Activated CD8-positive, alpha-beta memory T cell treated with anti-CD3 and anti-CD28 coated beads for 24 hours (primary cell): ENCODE results near the gene SLC22A5.
A peak's percentile ranks its signal among the peaks of the same experiment; 100 is the strongest.
"Not testable (repeated sequence)": the region's sequence is repeated elsewhere in the genome, so short reads cannot be mapped to it uniquely, and the experiment has no call there.

ENCODE experiments used
- DNase-seq: peaks from one replicate; pipeline ENCODE4 v3.0.0-alpha.2; 2020

The SLC22A5 gene

DNA sequence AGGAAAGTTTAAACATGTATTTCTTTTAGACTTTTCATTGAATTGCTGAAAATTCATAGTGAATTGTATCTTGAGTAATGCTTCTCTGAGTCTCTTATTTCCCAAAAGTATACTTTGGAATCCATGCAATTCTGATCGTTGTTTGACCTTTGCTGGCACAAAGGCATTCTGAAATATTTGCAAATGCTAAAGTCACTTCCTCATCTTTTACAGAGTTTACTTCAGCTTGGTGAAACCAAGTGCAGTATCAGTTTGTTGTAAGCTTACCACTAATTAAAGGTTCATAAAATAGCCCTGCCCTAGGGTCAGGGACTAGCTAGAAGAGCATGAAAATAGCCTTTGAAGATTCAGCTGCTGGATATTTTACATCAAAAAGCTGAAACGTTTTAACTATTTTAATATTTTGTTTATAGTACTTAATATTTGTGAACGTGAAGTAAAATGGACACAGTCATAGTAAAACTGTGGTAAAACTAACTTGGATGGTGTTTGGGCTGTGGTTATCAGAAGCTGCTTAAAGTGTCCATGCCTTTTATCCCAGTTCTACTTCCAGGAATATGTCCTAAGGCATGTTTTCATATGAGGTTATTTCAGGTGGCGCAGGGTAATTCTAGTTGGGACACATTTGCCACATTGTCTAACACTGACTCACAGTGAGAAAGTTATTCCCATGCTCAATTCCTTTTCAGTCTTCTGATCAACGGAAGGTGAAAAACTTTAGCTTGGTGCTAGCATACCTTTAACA, 45.3 kb downstream of the SLC22A5 start:
- no peak for DNase-seq

DNA sequence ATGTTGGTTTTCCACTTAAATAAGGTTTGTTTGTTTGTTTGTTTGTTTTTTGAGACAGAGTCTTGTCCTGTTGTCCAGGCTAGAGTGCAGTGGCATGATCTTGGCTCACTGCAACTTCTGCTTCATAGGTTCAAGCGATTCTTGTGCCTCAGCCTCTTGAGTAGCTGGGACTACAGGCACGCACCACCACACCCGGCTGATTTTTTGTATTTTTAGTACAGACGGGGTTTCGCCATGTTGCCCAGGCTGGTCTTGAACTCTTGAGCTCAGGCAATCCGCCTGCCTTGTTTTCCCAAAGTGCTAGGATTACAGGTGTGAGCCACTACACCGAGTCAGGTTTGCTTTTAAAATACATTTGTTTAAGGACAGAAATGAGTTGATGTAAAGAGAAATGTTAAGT, 46.0 kb downstream of the SLC22A5 start:
- not testable (repeated sequence) for DNase-seq

DNA sequence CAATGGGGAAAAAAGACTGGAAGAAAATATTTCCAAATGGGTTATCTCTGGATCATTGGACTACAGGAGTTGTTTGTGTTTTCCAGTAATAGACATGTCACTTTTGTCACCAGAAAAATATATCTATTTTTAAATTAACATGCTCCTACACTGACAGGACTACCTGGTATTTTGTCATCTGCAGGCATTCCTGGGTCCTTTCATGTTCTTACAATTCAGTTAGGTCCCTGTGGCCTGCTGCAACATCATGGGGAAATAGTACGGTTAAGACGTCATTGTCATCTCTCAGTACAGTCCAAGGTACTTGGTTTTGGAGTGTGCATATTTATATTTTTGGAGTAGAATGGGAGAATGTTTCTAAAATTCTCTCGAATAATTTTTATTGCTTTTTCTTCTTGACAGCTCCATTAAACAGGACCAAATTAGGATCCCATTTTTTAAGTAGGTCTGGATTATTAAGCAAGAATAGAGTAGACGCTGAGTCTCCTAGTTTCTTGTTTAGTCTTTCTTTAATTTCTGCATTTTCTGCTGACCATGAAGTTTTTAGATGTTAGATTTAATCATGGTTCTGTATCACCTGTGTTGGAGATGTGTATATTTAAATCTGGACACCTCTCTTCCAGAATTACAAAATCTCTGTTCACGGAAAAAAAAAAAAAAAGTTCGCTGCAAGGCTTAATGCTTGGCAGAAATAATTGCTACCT, 46.9 kb downstream of the SLC22A5 start:
- DNase-seq = no peak

DNA sequence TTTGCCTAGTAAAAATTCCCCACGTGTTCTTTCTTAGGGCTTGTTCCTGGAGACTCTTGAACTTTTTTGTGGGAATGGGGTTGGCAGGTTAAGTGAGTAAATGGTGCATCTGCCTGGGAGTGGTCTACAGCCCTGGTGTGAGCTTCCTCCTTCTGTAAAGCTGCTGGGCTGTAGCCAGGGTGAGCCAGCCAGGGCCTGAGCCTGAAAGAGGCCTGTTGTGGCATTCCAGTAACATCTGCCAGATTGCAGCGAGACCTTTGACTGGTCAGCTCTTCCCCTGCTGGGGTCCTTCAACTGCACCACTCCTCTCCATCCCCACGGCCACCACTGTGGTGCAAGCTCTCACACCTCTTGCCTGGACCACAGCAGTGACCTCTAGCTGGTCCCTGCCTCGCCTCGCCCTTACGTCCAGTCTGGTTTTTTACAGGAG, 47.5 kb downstream of the SLC22A5 start:
- no peak for DNase-seq

DNA sequence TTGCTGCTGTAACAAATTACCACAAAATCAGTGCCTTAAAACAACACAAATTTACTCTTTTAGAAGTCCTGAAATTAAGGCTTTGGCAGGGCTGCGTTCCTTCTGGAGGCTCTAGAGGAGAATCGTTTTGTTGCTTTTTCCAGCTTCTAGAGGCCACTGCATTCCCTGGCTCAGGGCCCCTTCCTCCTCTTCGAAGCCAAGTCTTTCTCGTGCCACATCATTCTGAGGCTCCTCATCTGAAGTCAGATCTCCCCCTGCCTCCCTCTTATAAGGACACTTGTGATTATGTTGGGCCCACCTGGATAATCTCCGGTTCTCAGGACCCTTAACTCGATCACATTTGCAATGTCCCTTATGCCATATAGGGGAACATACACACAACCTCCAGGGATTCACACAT, 48.0 kb downstream of the SLC22A5 start:
- DNase-seq = no peak

DNA sequence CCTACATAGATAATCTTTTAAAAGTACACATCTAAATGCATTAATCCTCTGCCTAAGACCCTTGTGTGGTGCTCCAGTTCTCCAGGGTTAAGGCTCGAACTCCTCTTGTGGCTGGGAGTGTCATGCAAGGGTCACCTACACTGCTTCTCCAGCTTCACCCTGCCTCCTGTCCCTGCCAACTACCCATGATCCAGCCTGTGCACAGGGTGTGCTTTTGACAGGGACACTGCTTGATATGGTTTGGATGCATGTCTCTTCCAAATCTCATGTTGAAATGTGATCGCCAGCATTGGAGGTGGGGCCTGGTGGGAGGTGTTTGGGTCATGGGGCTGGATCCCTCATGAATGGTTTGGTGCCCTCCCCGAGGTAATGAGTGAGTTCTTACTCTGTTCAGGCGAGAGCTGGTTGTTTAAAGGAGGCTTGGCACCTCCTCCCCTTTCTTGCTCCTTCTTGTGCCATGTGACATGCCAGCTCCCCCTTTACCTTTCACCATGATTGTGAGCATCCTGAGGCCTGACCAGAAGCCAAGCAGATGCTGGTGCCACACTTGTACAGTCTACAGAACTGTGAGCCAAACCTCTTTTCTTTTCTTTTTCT, 48.5 kb downstream of the SLC22A5 start:
- no peak for DNase-seq

DNA sequence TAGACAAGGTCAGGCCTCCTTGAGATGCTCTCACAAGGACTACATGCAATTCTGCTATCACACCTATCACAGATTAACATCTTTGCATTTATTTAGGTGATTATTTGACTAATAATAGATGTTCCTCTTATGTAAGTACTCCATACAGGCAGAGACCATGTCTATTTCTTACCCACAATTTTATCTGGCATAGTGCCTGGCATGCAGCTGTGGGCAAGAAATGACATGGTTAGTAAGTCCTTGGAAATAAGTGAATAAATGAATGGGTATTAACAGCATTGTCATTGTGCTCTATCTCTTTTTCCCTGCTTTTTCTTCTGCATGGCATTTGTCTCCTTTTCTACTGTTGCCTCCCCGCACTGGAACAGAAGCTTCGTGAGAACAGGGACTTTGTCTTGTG, 49.4 kb downstream of the SLC22A5 start:
- DNase-seq = no peak

DNA sequence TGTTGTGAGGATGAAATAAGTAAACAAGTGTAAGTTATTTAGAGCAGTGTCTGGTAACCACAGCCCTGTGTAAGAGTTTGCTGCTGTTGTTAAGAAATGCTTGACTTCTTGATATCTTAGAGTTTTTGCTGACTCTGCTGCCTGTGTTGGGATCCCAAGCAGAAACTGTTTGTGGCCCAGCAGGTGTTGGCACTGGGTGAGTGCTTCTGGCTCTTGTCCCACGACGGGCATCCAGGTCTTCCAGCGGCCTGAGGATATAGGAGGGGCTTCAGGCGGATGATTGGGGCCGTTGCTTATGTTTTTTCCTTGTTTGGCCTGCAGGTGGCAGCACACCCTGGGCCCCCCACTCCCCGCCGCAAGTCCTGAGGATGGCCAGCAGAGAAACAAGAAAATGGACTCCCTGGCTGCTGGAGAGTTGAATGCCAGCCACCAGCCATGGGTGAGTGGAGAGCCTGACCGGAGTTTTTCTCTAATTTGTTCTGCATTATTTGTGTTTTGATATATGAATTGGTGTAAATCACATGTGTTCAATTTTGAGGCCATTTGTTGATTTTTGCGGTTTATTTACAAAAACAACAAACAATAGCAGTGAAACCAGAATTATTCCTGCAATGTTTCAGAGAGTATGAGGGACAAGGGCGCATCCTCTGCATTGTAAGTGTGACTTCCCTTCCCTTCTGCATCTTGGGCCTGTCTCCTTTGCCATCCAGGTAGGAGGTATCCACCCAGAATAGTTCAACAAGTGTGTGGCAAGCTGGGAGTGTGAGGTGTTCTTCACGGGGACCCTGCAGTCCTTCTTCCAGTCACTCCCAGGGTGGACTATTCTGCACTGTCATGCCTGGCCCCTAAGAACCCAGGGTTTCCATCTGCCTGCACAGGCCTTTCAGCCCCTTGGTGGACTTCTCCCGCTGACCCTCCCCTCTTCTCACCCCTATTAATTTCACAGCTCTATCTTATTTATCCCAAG, 50.3 kb downstream of the SLC22A5 start:
- DNase-seq = peak; percentile 85

DNA sequence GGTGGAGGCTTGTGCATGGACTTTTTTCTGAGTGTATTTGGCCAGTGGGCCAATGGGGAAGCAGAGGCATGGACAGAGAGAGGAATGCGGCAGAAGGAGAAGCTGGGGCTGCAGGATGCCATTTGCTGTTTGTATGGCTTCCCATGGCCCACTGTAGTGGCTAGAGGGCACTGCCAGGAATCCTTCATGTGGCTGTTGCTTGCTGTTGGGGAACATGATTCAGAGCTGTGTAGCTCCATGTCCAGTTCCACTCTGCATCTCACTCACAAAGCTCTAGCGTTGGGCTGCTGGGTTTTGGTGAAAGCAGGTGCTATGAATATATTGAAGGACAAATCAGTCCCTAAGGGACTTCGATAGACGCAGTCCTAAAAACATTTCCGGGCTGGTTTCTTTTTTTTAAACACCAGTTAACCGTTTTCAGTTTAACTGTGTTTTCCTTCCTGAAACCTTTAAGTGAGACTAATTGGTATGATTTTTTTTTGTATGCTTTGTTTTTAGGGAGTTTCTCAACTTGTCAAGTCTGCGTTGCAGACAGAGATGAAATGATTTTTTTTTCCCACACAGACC, 51.3 kb downstream of the SLC22A5 start:
- peak; percentile 65 for DNase-seq

DNA sequence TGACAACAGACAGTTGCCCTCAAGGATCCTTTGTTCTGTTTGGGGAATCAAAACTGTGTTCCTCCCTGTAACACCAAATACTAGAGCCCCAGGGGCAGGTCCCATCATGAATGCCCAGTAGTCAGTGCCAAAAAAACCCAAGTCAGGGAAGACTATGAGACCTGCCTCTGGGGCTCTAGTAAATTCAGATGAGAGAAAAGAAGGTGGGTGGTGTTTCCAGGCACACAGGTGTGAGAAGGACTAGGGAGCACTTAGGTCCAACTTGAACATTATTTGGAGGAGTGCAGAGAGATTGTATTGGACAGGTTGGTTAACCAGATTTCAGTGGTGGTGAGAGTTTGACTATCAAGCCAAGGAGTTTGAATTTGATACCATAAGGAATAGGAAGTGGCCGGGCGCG, 52.0 kb downstream of the SLC22A5 start:
- DNase-seq = no peak

DNA sequence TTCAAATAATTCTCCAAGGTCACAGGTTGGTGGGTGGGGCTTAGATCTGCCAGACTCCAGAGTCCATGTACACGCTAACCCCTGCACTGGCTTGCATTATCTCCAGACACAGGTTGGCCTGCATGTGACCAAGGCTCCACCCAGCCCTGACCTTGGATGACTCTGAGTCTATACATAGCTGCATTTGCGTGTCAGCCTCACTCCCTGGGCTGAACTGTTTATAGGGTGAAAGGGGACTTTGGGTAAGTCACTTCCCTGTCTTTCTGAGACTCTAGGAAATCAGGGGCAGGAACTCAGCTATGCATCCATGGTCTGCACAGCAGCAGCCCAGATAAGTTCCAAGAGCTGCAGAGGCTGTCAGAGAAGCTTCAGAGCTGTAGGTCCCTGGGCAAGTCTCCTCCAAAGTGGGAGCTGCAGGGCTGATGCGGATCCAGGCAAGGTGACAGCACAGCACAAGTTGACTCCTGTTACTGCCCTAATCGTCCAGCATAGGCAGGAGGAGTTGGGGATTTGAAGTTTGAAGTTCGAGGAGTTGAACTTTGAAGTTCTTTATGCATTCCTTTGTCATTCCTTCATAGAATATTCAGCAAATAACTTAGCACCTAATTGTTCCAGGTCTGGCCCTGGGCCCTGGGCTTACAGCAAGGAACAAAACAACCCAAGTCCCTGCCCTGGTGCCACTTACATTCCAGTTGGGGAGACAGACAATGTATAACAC, 53.4 kb downstream of the SLC22A5 start:
- no peak for DNase-seq

DNA sequence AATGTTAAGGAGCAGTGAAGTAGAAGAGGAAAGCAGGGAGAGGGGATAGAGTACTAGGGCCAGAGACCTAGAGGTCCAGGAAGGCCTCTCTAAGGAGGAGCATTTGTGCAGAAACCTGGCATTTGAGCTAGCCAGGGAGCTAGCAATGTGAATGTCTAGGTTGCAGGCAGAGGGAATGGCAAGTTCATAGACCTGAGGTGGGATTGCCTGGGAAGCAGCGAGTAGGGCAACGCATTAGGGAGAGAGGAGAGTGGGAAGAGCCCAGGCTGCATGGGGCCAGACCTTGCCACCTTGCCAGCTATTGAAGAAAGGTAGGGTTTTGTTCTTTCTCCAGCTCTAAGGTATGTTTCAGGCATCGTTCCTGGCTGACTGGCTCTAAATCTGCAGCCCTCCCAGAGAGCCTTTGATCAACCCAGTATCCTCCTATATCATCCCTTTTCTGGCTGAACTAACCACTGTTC, 54.0 kb downstream of the SLC22A5 start:
- no peak for DNase-seq

DNA sequence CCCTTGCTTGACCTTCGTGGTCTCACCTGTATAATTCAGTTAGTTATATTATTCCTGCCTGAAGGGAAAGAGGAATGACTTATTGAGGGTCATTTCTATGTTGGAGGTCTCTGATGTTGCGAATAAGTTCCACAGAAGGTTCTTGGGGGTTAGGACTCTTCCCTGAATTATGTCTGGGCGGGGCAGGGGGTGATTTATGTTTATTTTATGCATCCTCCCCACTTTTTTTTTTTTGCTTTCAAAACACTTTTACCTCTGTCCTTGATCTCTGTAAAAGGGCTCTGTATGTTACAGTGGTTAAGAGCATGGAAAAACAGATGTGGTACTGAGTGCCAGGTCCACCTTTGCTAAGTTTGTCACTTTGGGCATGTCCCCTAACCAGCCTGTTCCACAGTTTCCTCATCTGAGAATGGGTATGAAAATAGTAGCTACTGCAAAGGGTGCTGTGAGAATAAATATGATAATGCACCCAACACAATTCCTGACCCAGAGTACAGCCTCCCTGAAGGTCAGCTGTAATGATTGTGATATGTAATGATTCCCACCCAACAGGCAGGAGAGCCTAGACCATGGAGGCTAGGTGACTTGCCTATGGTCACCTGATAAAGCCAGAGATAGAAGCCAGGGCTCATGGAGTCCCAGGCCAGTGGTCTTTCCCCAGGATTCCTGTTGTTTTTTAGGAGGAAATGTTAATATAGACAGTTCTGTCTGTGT, 54.8 kb downstream of the SLC22A5 start:
- DNase-seq = no peak

DNA sequence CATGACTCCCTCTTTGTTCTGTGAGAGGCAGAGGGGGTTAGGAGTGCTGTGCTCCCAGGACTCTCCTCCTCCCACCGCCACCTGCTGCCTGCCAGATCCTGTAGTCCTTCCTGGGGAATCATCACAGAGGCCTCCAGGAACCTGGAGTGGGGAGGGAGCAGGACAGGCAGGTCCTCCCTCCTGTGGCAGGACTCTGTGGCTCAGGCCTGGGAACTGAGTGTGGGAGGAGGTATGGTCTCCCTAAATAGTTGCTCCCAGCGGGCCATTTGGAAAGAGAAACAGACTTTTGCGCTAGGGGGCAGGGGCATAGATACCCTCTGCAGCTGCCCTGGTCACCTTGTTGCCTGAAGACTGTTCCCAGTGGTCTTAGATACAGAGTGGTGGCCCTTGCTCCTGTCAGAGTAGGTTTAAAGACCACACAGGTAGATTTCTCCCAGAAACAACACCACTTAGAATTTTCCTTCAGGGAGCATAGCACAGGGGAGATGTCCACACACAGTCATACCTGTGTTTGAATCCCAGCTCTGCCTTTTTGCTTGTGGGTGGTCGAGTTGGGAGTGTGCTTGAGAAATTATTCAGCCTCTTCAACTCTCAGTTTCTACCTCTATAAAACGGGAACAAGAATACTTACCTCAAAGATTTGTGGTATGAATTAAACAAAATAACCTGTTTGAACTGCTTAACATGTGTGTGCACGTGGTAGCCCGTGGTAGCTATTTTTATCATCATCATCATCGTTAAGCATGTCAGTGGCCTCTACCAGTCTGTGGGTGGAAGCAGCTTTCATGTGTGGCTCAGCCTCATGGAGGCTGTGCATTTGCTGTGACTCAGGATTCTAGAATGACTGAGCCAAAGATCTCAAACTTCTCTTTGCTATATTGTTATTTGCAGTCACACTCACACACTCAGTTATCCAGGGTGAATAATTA, 55.8 kb downstream of the SLC22A5 start:
- peak; percentile 75 for DNase-seq

DNA sequence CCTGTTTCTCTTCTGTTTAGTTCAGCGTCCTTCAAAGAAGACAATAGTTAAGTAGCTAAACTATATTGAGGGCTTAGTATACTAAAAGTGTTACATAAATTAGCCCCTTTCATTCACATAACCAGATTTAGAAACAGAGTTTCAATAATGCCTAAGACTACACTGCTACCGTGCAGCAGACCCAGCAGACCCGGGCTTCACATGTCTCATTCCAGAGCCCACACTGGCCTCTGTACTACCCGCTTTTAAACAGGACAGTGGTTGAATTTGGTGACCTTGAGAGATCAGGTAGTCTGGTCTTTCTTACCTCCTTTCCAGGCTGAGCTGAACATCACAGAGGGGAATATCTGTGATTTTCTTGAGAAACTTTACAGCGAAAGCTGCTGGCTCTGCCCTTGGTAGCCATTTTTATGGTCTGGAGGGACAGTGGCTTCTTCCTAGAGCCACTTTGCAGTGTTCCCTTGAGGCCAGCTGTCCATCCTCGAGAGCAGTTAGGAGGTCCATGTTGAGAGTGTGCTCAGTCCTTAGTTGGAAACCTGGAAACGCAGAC, 56.5 kb downstream of the SLC22A5 start:
- peak; percentile 64 for DNase-seq

DNA sequence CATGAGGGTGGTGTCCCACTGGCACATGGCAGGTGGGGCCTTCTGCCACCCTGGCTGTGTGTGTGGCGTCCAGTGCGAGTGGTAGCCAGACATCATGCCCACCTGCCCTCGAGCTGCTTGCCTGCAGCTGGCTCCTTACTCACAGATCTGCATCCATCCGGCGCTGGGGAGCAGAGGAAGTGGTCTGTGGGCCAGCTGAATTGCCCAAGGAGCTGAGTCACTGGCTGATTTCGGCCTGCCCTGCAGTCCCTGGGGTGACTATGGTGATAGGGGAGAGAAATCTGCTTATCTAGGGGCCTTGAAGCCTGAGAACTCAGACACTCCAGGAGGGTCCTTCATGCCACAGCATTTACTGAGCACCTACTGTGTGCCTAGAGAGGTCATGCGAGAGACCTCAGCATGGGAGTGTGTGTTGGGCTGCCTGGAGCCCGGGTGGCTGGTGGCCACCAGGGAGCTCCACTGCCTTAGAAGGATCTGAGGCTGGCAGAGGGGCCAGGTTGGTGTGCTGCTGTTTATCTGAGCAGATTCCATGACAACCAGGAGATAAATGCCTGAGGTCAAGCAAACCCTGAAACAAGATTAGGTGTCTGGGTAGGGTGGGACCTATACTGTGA, 57.1 kb downstream of the SLC22A5 start:
- DNase-seq = peak; percentile 83

DNA sequence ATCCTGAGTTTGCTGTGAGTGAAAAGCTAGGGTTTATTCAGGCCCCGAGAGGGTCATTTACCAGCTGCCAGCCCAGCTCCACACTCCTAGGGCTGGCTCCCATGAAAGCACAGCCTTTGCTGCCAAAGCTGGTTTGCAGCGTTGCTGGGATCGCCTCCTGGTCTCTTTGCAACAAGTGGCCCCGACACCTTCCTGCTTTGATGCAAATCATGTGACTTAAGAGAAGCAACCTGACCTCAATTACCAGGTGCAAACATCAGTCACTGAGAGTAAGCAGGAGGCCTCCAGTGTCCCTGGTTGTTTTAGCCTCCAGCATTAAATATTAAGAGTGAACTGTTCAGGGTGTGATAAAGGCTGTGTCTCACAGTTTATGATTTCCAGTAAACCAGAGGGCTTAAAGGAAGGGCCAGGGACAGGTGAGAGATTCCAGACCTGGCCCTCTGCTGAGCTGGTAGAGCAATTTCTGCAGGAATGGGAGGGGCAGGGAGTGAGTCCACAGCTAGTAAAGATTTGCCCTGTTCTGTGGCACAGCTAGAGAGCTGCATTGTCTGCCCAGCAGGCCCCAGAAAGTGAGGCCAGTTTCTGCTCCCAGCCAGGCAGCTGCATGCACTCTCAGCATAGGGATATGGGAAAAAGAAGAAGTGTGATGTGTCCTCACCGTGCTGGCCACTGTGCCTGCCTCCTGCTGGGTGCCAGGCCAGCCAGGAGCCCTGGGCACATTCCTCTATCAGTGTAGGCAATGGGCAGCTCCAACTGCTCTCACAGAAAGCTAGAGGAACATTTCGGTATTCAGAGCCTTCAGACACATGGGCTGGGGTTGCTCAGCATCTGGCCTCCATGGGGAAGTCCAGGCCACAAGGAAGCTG, 58.0 kb downstream of the SLC22A5 start:
- DNase-seq = peak; percentile 80

DNA sequence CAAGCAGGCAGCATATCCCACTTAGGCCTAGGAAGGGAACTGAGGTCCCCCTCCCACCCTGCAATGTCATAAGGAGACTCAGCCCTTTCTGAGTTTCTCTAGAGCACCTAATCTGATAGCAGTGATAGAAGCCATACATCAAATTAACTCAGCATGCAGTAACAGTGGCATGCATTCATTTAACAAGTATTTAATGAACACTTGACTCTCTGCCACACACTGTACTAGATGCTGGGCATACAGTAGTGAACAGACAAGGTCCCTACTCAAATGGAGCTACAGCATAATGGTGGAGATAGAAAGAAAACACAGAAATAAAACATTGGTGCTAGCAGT, 58.6 kb downstream of the SLC22A5 start:
- DNase-seq = no peak
